ENCODE results near the gene CLBA1. TPM values are rescaled to one million over a fixed set of nuclear protein-coding genes. Genes with fewer than 3 reads are reported as not detected.

Gene CLBA1
- total and polyA plus RNA-seq, 9 of the 15 experiments (the other 6 are each of a cell fraction or from before 2014, with no cell fraction given): 0.04 to 3.9 (median 2.6) TPM

DNA sequence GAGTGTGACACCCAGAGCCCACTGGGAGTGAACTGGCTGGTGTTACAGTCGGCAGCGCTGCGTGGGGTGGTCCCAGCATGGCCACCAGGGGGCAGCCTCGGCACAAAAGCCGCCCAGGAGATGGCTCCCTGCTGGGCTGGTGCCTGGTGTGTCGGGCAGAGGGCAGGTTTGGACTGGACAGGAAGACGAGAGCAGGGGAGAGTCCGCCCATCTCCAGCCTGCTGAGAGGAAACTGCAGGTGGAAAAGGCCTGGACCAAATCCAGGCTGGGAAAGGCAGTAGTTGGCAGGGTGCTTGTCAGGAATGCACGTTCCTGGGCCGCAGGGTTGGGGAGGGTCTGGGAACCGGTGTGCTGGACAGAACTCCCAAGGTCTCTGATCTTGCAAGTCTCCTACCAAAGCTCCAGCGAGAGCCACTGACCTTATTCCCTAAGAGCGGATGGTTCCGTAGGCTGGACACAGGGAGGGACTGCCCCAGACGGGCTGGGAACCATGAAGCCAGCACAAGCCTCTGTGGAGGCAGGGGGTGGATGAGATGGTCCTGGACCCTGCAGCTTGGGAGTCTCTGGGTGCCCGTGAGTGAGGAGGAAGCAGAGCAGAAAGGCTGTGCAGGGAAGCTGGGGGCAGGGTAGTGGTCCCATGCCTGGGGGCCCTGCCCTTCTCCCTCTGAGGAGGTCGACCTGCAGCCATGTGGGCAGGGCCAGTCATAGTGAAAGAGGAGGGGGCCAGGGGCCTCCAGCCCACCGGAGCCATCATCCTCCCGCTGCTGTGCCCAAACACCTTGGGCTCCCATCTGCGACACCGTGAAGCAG lies 9.2 kb upstream of the CLBA1 start (continued):
- TF ChIP-seq TOE1 (IDR thresholded peaks at IDR 0.05; ENCODE audit: borderline replicate concordance): 0 out of 2 replicates have a peak, but pooled peaks have one; percentile 29
- TF ChIP-seq TOE1 (CRISPR knock-in tag; IDR thresholded peaks at IDR 0.05; ENCODE audit: borderline replicate concordance, low read depth): no peak
- peak in 1 of 2 experiments; percentile 56; a peak in 2 of 4 replicates for TF ChIP-seq MAZ (CRISPR knock-in tag; conservative IDR thresholded peaks at IDR 0.05 in 1 of 2, IDR thresholded peaks at IDR 0.05 in 1 of 2)
- 0 out of 2 replicates have a peak, but pooled peaks have one; percentile 14 for TF ChIP-seq MYC (IDR thresholded peaks at IDR 0.05; ENCODE audit: low read depth, low read length)
- TF ChIP-seq MYC (CRISPR knock-in tag; IDR thresholded peaks at IDR 0.05; ENCODE audit: borderline replicate concordance, low read depth): no peak
- TF ChIP-seq, protein P1, sequence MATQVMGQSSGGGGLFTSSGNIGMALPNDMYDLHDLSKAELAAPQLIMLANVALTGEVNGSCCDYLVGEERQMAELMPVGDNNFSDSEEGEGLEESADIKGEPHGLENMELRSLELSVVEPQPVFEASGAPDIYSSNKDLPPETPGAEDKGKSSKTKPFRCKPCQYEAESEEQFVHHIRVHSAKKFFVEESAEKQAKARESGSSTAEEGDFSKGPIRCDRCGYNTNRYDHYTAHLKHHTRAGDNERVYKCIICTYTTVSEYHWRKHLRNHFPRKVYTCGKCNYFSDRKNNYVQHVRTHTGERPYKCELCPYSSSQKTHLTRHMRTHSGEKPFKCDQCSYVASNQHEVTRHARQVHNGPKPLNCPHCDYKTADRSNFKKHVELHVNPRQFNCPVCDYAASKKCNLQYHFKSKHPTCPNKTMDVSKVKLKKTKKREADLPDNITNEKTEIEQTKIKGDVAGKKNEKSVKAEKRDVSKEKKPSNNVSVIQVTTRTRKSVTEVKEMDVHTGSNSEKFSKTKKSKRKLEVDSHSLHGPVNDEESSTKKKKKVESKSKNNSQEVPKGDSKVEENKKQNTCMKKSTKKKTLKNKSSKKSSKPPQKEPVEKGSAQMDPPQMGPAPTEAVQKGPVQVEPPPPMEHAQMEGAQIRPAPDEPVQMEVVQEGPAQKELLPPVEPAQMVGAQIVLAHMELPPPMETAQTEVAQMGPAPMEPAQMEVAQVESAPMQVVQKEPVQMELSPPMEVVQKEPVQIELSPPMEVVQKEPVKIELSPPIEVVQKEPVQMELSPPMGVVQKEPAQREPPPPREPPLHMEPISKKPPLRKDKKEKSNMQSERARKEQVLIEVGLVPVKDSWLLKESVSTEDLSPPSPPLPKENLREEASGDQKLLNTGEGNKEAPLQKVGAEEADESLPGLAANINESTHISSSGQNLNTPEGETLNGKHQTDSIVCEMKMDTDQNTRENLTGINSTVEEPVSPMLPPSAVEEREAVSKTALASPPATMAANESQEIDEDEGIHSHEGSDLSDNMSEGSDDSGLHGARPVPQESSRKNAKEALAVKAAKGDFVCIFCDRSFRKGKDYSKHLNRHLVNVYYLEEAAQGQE (IDR thresholded peaks at IDR 0.05; ENCODE audit: borderline replicate concordance): peak; percentile 93
- TF ChIP-seq, protein P1 (CRISPR knock-in tag; IDR thresholded peaks at IDR 0.05; ENCODE audit: low read depth): no peak
- peak; percentile 84 for TF ChIP-seq CC2D1A (IDR thresholded peaks at IDR 0.05)
- TF ChIP-seq, protein P2, sequence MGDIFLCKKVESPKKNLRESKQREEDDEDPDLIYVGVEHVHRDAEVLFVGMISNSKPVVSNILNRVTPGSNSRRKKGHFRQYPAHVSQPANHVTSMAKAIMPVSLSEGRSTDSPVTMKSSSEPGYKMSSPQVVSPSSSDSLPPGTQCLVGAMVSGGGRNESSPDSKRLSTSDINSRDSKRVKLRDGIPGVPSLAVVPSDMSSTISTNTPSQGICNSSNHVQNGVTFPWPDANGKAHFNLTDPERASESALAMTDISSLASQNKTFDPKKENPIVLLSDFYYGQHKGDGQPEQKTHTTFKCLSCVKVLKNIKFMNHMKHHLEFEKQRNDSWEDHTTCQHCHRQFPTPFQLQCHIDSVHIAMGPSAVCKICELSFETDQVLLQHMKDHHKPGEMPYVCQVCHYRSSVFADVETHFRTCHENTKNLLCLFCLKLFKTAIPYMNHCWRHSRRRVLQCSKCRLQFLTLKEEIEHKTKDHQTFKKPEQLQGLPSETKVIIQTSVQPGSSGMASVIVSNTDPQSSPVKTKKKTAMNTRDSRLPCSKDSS (IDR thresholded peaks at IDR 0.05; ENCODE audit: low read depth, partially characterized antibody): no peak
- peak; percentile 18; the same call in 1 of the 2 replicates for TF ChIP-seq BHLHE40 (IDR thresholded peaks at IDR 0.05; ENCODE audit: low read length)
- 0 out of 4 replicates have a peak, but pooled peaks of 1 of the 2 experiments have one; percentile 34 for TF ChIP-seq TEAD1 (CRISPR knock-in tag; IDR thresholded peaks at IDR 0.05)
- TF ChIP-seq SMC3 (conservative IDR thresholded peaks at IDR 0.05; ENCODE audit: insufficient read depth, low read depth, low read length): peak; percentile 92
- TF ChIP-seq ZNF143 (CRISPR knock-in tag; IDR thresholded peaks at IDR 0.05): no peak
- peak; percentile 52; the same call in 1 of the 2 replicates for TF ChIP-seq SAFB (IDR thresholded peaks at IDR 0.05; ENCODE audit: borderline replicate concordance, low read depth, low read length)
- TF ChIP-seq C11orf30 (IDR thresholded peaks at IDR 0.05; ENCODE audit: low read depth): no peak
- TF ChIP-seq HDGF (IDR thresholded peaks at IDR 0.05): 0 out of 2 replicates have a peak, but pooled peaks have one; percentile 23
- TF ChIP-seq YY1 (IDR thresholded peaks at IDR 0.05; ENCODE audit: borderline replicate concordance in 1 of 3, control insufficient read depth in 1 of 3, extremely low read depth in 1 of 3, insufficient read depth in 3 of 3, insufficient read length in 1 of 3, insufficient replicate concordance in 2 of 3, low read depth in 1 of 3, low read length in 2 of 3): peak in 1 of 3 experiments; percentile 35

Measured in K562 (cell line).